Right lobe of liver (tissue), 6 donors: ENCODE data around the gene TYMS. TPM values are rescaled to one million over a fixed set of nuclear protein-coding genes. Genes with fewer than 3 reads are reported as not detected.

ENCODE experiments used
- ATAC-seq, 4 donors: fragments of 200-7000 bp; cut with Tn5 transposase; one replicate each; pipeline ENCODE4 v1.9.1; 2020; ENCODE audit warnings: mild to moderate bottlenecking in 4 of 4, moderate library complexity in 4 of 4
- DNase-seq, 3 donors: peaks; one replicate each; pipeline ENCODE4 v3.0.0-alpha.2; 2020
- H3K27ac ChIP-seq, 3 donors: fragments of 200-600 bp; one replicate each; pipeline ENCODE4 v1.8.0; 2022
- H3K27me3 ChIP-seq, 2 donors: fragments of 200-600 bp; one replicate each; pipeline ENCODE4 v1.8.0; 2022
- H3K36me3 ChIP-seq, 4 donors: fragments of 200-600 bp; sonication (generic) in 1 of 4; one replicate each; pipeline versions ENCODE4 v1.5.1 to v1.8.0; 2017 to 2022; ENCODE audit warnings: control low read depth in 1 of 4
- H3K4me1 ChIP-seq, 4 donors: fragments of 200-600 bp; sonication (generic) in 1 of 4; one replicate each; pipeline versions ENCODE4 v1.5.1 to v1.8.0; 2017 to 2022; ENCODE audit warnings: control low read depth in 1 of 4
- H3K4me3 ChIP-seq, 3 donors: fragments of 200-600 bp; one replicate each; pipeline ENCODE4 v1.8.0; 2022
- H3K9me3 ChIP-seq, 4 donors: fragments of 200-600 bp; sonication (generic) in 1 of 4; one replicate each; pipeline versions ENCODE4 v1.5.1 to v1.8.0; 2017 to 2022; ENCODE audit warnings: control low read depth in 1 of 4
- CTCF ChIP-seq, 4 donors: fragments of 200-600 bp in 3 of 4; fragments of 450-650 bp in 1 of 4; IDR thresholded peaks; one replicate each; pipeline versions ENCODE4 v1.5.1 to v1.8.0; 2016 to 2022; ENCODE audit warnings: antibody characterized with exemption in 4 of 4, mild to moderate bottlenecking in 2 of 4
- POLR2A ChIP-seq: fragments of 450-650 bp; IDR thresholded peaks from one replicate; pipeline ENCODE4 v1.6.1; 2017; ENCODE audit warnings: antibody characterized with exemption, mild to moderate bottlenecking
- WGBS: methylation state at CpG from one replicate; pipeline ENCODE4 v1.1.6; 2018; ENCODE audit warnings: low coverage, low lambda C conversion rate; ENCODE audit not compliant: insufficient coverage; ENCODE audit errors: missing lambda C conversion rate; 5-methylcytosine and 5-hydroxymethylcytosine counted together
- intact Hi-C, 2 donors: fragments of 100-400 bp; cut with DNase I; formaldehyde crosslinking; loops; one replicate each; pipeline versions ENCODE4 v1.11.2 to v1.14.1; 2022
- total RNA-seq, 6 experiments: library from RNA; depleted of rRNA in 2 of 6; stranded (reverse); fragments of >200 nt in 2 of 6; fragmentation: NEBNext Ultra II Directional in 3 of 6; extraction: Animal tissue kit (Norgen Biotek cat#: 25700) in 3 of 6; gene quantifications; one replicate each; pipeline versions ENCODE4 v1.1.0 to v1.2.4, GENCODE V29; 2016 to 2023
- donor health status: DM: no; HTN: yes; CAD: no.
- donor health status: DM: no; HTN: no; CAD: no.
- donor health status: DM: no; HTN: no; CAD: no.
- donor health status: DM: no; HTN: yes; CAD: no.
- donor health status: DM: no; HTN: yes; CAD: no.

The TYMS gene
- total RNA-seq, 6 experiments from 2014 or later, result 1.1 to 14.9 (median 4.2) TPM

DNA sequence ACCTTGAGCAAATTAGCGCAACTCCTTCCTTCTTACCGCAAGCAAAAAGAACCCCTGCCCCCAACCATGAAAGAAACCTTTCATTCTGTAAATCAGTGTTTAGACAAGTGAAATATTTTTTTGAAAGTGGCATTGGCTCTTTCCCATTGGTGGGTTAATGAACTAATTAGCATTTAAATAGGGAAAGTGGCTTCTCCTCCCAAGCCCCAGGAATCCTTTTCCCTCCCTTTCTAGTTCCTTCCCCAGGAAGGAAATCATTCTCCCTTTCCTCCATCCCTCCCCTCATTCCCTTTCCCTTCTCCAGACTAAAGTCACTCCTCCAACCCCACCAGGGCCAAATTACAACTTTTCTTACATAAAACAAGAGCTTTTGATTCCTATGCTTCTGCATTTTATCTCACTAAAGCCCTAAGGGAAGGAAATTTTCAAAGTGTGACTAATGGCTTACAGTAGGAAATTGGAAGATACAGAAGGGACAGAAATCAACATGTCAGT, 22.9 kb upstream of the TYMS start:
- ATAC-seq (no peak), DNase-seq (no peak)
- Histone ChIP-seq H3K9me3 (no peaks in the 10 kb centered on the region), H3K36me3 (no peaks in the 10 kb centered on the region), H3K27ac (no peak overlapping the region), H3K4me3 (no peak overlapping the region), H3K4me1 (no peaks in the 10 kb centered on the region), H3K27me3 (no peaks in the 10 kb centered on the region)
- intact Hi-C loops, result no loop called here
- 79% methylated on average over 2 of the region's 2 CpGs for WGBS
- TF ChIP-seq CTCF (IDR thresholded peaks at IDR 0.05) (no peak), POLR2A (no peak)

GRCh38 chr18:635171-635570, 22.3 kb upstream of the TYMS start:
- ATAC-seq (no peak), DNase-seq (no peak)
- TF ChIP-seq POLR2A (no peak), CTCF (IDR thresholded peaks at IDR 0.05) (no peak)
- Histone ChIP-seq H3K27me3 (no peaks in the 10 kb centered on the region), H3K4me1 (no peaks in the 10 kb centered on the region), H3K9me3 (no peaks in the 10 kb centered on the region), H3K4me3 (no peak overlapping the region), H3K36me3 (no peaks in the 10 kb centered on the region), H3K27ac (no peak overlapping the region)
- WGBS, result 47% methylated on average over 5 of the region's 8 CpGs
- intact Hi-C loops, result no loop called here

GRCh38 chr18:641224-641623, 16.2 kb upstream of the TYMS start:
- Histone ChIP-seq H3K4me1 (no peaks in the 10 kb centered on the region), H3K4me3 (no peak overlapping the region), H3K27me3 (no peaks in the 10 kb centered on the region), H3K27ac (no peak overlapping the region), H3K36me3 (no peaks in the 10 kb centered on the region), H3K9me3 (no peaks in the 10 kb centered on the region)
- 88% methylated on average over 6 of the region's 6 CpGs for WGBS
- DNase-seq (no peak), ATAC-seq (no peak)
- TF ChIP-seq CTCF (IDR thresholded peaks at IDR 0.05) (no peak), POLR2A (no peak)
- intact Hi-C loops, result no loop called here

- no peaks in the 10 kb centered on the region for H3K27me3 ChIP-seq
- TF ChIP-seq CTCF (IDR thresholded peaks at IDR 0.05), result no peak
- TF ChIP-seq POLR2A, result no peak
- no peaks in the 10 kb centered on the region for H3K36me3 ChIP-seq
- H3K4me1 ChIP-seq, result no peaks in the 10 kb centered on the region
- WGBS, result 50% methylated on average over 2 of the region's 2 CpGs
- H3K9me3 ChIP-seq, result no peaks in the 10 kb centered on the region
- H3K27ac ChIP-seq, result no peak overlapping the region
- no peak for DNase-seq
- intact Hi-C loops, result no loop called here
- H3K4me3 ChIP-seq, result no peak overlapping the region
- ATAC-seq, result no peak
Measured at GRCh38 chr18:644395-645004, 13.0 kb upstream of the TYMS start.
